Measurements from ENCODE around the gene FAM111B. TPM values are rescaled to one million over a fixed set of nuclear protein-coding genes. Genes with fewer than 3 reads are reported as not detected.
"Not testable (repeated sequence)": the region's sequence is repeated elsewhere in the genome, so short reads cannot be mapped to it uniquely, and the experiment has no call there.

FAM111B gene
- total and polyA plus RNA-seq, 4 donors = 0.08 to 2.6 (median 1.4) TPM

DNA sequence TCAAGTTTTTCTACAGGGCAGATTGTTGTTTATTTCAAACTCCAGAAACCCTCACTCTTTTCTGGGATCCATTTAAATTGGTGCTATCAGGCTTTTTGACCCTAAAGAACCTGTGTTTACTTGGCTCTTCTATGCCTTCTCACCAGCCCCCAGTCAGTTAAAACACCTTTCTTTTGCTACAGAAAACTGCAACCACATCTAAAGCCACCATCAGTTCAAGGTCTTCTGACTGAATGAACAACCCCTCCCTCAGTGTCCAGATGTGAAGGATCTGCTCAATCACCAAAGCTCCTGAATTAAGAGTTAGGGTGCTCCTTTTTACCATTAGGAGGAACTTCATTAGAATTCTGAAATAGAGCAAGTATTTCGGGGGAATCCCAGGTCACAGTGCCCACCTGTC lies 28.0 kb upstream of the FAM111B start (continued):
- no peak for TF ChIP-seq GABPA (IDR thresholded peaks at IDR 0.05 in 1 of 2, conservative IDR thresholded peaks at IDR 0.05 in 1 of 2)
- TF ChIP-seq, protein P1, sequence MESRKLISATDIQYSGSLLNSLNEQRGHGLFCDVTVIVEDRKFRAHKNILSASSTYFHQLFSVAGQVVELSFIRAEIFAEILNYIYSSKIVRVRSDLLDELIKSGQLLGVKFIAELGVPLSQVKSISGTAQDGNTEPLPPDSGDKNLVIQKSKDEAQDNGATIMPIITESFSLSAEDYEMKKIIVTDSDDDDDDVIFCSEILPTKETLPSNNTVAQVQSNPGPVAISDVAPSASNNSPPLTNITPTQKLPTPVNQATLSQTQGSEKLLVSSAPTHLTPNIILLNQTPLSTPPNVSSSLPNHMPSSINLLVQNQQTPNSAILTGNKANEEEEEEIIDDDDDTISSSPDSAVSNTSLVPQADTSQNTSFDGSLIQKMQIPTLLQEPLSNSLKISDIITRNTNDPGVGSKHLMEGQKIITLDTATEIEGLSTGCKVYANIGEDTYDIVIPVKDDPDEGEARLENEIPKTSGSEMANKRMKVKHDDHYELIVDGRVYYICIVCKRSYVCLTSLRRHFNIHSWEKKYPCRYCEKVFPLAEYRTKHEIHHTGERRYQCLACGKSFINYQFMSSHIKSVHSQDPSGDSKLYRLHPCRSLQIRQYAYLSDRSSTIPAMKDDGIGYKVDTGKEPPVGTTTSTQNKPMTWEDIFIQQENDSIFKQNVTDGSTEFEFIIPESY (IDR thresholded peaks at IDR 0.05) = no peak
- TF ChIP-seq HNF4A (conservative IDR thresholded peaks at IDR 0.05) = no peak
- no peak for TF ChIP-seq JUND (IDR thresholded peaks at IDR 0.05)
- TF ChIP-seq NR2F2 (IDR thresholded peaks at IDR 0.05) = no peak
- no peak for TF ChIP-seq RXRA (IDR thresholded peaks at IDR 0.05)

DNA sequence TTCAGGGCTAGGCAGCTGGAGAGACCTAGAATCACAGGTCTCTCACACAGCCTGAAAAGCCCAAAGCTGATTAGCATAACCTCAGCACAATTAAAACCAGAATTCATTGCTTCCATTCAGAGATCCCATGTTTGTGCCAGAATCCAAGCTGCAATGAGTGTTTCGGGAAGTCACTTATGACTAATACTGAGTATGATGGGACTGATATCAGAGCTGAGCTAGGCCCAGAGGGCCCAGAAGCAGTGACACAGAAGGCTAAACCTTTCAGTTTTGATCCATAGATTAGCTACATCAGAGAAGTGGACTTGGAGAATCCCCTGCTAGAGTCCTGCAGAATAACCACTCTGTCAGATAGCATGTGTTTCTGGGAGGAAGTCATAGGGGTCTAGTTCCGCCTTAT lies 26.6 kb upstream of the FAM111B start:
- H3K27ac ChIP-seq (ENCODE audit: low read depth in 1 of 2, low read length in 2 of 2); H3K4me1 ChIP-seq (ENCODE audit: control insufficient read depth in 4 of 4, insufficient read depth in 4 of 4, low read length in 3 of 4); H3K9me3 ChIP-seq (ENCODE audit: control insufficient read depth in 4 of 4, low read length in 3 of 4); H3K4me3 ChIP-seq (ENCODE audit: low read depth in 1 of 3, low read length in 3 of 3); H3K36me3 ChIP-seq (ENCODE audit: control insufficient read depth in 4 of 4, insufficient read depth in 3 of 4, low read depth in 1 of 4, low read length in 3 of 4); H3K27me3 ChIP-seq (ENCODE audit: control insufficient read depth in 4 of 4, insufficient read depth in 4 of 4, low read length in 3 of 4); DNase-seq (ENCODE audit: low spot score); H3K9ac ChIP-seq (ENCODE audit: low read depth in 1 of 2, low read length in 2 of 2): not testable (repeated sequence)
- WGBS = 94% methylated on average over 2 of the region's 2 CpGs

DNA sequence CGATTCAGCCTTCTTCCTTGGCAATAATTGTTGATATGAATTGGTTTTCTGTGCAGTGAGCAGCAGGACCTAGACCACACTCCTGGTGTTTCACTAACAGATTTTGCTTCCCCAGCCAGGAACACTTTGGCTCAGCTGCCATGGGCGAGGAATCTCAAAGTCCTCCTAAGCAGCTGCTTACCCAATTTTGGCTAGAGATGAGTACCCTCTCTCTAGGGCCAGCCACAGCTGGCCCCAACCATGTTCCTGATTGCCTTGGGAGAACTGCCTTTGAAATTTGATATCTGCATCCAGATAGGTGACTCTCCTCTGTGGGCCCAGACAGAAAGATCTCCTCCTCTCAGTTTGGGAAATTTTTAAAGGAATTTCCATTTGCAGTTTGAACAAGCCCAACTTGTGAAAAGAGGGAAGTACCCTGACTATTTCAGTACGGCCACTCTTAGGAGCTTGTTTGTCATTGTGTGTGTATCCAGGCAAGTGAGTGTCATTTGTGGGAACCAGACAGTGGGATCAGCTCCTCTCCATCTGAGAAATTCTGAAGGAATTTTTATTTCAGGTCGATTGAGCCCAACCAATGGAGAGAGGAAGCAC lies 25.5 kb upstream of the FAM111B start:
- not testable (repeated sequence) for H3K4me1 ChIP-seq (ENCODE audit: control insufficient read depth in 4 of 4, insufficient read depth in 4 of 4, low read length in 3 of 4); H3K27ac ChIP-seq (ENCODE audit: low read depth in 1 of 2, low read length in 2 of 2); H3K27me3 ChIP-seq (ENCODE audit: control insufficient read depth in 4 of 4, insufficient read depth in 4 of 4, low read length in 3 of 4); H3K9ac ChIP-seq (ENCODE audit: low read depth in 1 of 2, low read length in 2 of 2); H3K9me3 ChIP-seq (ENCODE audit: control insufficient read depth in 4 of 4, low read length in 3 of 4); H3K4me3 ChIP-seq (ENCODE audit: low read depth in 1 of 3, low read length in 3 of 3); H3K36me3 ChIP-seq (ENCODE audit: control insufficient read depth in 4 of 4, insufficient read depth in 3 of 4, low read depth in 1 of 4, low read length in 3 of 4); DNase-seq (ENCODE audit: low spot score)
- WGBS = 62% methylated on average over 4 of the region's 4 CpGs

DNA sequence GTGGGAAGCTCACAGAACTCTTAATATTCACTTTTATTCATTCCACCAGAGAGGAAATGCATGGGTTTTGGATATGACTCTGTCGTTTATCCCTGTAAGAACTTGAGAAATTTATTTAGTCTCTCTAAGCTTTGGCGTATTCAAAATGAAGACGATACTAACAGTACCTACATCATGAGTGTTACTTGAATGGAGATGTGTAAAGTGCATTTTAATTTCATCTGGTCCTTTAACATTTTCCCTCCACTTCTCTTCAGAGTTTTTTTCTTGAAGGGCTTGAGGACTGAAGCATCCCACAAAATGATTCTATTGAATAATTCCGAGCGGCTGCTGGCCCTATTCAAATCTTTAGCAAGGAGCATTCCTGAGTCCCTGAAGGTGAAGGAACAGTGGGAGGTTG lies 21.0 kb upstream of the FAM111B start, which contains the start of gene GLYATL1B:
Gene GLYATL1B (plus strand): TSS at position 301 of the 400 bp plus-strand sequence. CDS start 0 bp downstream, at position 301.
- not testable (repeated sequence) for H3K9me3 ChIP-seq (ENCODE audit: control insufficient read depth in 4 of 4, low read length in 3 of 4); H3K9ac ChIP-seq (ENCODE audit: low read depth in 1 of 2, low read length in 2 of 2); DNase-seq (ENCODE audit: low spot score); H3K4me3 ChIP-seq (ENCODE audit: low read depth in 1 of 3, low read length in 3 of 3); H3K4me1 ChIP-seq (ENCODE audit: control insufficient read depth in 4 of 4, insufficient read depth in 4 of 4, low read length in 3 of 4); H3K36me3 ChIP-seq (ENCODE audit: control insufficient read depth in 4 of 4, insufficient read depth in 3 of 4, low read depth in 1 of 4, low read length in 3 of 4); H3K27ac ChIP-seq (ENCODE audit: low read depth in 1 of 2, low read length in 2 of 2); H3K27me3 ChIP-seq (ENCODE audit: control insufficient read depth in 4 of 4, insufficient read depth in 4 of 4, low read length in 3 of 4)
- WGBS = 89% methylated on average over 5 of the region's 5 CpGs

GRCh38 chr11:59088162-59088561 lies 18.9 kb upstream of the FAM111B start:
- no peak overlapping the region for H3K9ac ChIP-seq (ENCODE audit: low read depth in 1 of 2, low read length in 2 of 2)
- no peaks in the 10 kb centered on the region for H3K9me3 ChIP-seq (ENCODE audit: control insufficient read depth in 4 of 4, low read length in 3 of 4)
- no peak for TF ChIP-seq RAD21 (IDR thresholded peaks at IDR 0.05)
- TF ChIP-seq EGR1 (IDR thresholded peaks at IDR 0.05; ENCODE audit: low read depth in 2 of 2) = no peak
- TF ChIP-seq, protein P2, sequence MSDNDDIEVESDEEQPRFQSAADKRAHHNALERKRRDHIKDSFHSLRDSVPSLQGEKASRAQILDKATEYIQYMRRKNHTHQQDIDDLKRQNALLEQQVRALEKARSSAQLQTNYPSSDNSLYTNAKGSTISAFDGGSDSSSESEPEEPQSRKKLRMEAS (IDR thresholded peaks at IDR 0.05) = no peak
- TF ChIP-seq TAF1 (conservative IDR thresholded peaks at IDR 0.05) = no peak
- no peak for TF ChIP-seq SP1 (IDR thresholded peaks at IDR 0.05)
- TF ChIP-seq, protein P3, sequence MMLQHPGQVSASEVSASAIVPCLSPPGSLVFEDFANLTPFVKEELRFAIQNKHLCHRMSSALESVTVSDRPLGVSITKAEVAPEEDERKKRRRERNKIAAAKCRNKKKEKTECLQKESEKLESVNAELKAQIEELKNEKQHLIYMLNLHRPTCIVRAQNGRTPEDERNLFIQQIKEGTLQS (IDR thresholded peaks at IDR 0.05) = no peak
- TF ChIP-seq FOXA2 (IDR thresholded peaks at IDR 0.05) = no peak
- no peak for TF ChIP-seq HNF4G (IDR thresholded peaks at IDR 0.05)
- no peak for TF ChIP-seq HNF4A (conservative IDR thresholded peaks at IDR 0.05)
- no peak for TF ChIP-seq CTCF (IDR thresholded peaks at IDR 0.05; ENCODE audit: low read depth, low read length, missing input control)
- TF ChIP-seq FOXA1 (IDR thresholded peaks at IDR 0.05) = no peak
- no peak for TF ChIP-seq JUND (IDR thresholded peaks at IDR 0.05)
- H3K36me3 ChIP-seq (ENCODE audit: control insufficient read depth in 4 of 4, insufficient read depth in 3 of 4, low read depth in 1 of 4, low read length in 3 of 4) = no peaks in the 10 kb centered on the region
- H3K4me1 ChIP-seq (ENCODE audit: control insufficient read depth in 4 of 4, insufficient read depth in 4 of 4, low read length in 3 of 4) = no peaks in the 10 kb centered on the region
- DNase-seq (ENCODE audit: low spot score) = no peak
- 92% methylated on average over 4 of the region's 4 CpGs for WGBS
- no peaks in the 10 kb centered on the region for H3K27me3 ChIP-seq (ENCODE audit: control insufficient read depth in 4 of 4, insufficient read depth in 4 of 4, low read length in 3 of 4)
- no peak overlapping the region for H3K4me3 ChIP-seq (ENCODE audit: low read depth in 1 of 3, low read length in 3 of 3)
- no peak overlapping the region for H3K27ac ChIP-seq (ENCODE audit: low read depth in 1 of 2, low read length in 2 of 2)

- not testable (repeated sequence) for H3K36me3 ChIP-seq (ENCODE audit: control insufficient read depth in 4 of 4, insufficient read depth in 3 of 4, low read depth in 1 of 4, low read length in 3 of 4); H3K9me3 ChIP-seq (ENCODE audit: control insufficient read depth in 4 of 4, low read length in 3 of 4); DNase-seq (ENCODE audit: low spot score); H3K27me3 ChIP-seq (ENCODE audit: control insufficient read depth in 4 of 4, insufficient read depth in 4 of 4, low read length in 3 of 4); H3K9ac ChIP-seq (ENCODE audit: low read depth in 1 of 2, low read length in 2 of 2); H3K4me3 ChIP-seq (ENCODE audit: low read depth in 1 of 3, low read length in 3 of 3); H3K4me1 ChIP-seq (ENCODE audit: control insufficient read depth in 4 of 4, insufficient read depth in 4 of 4, low read length in 3 of 4); H3K27ac ChIP-seq (ENCODE audit: low read depth in 1 of 2, low read length in 2 of 2)
These were observed 13.5 kb upstream of the FAM111B start for GRCh38 chr11:59093576-59093975.

Measured in liver (tissue), 9 donors.